Measurements from ENCODE around the gene TFF1. TPM values are rescaled to one million over a fixed set of nuclear protein-coding genes. Genes with fewer than 3 reads are reported as not detected.

The TFF1 gene
- total RNA-seq, 1 donor from 2014 or later = not detected

DNA sequence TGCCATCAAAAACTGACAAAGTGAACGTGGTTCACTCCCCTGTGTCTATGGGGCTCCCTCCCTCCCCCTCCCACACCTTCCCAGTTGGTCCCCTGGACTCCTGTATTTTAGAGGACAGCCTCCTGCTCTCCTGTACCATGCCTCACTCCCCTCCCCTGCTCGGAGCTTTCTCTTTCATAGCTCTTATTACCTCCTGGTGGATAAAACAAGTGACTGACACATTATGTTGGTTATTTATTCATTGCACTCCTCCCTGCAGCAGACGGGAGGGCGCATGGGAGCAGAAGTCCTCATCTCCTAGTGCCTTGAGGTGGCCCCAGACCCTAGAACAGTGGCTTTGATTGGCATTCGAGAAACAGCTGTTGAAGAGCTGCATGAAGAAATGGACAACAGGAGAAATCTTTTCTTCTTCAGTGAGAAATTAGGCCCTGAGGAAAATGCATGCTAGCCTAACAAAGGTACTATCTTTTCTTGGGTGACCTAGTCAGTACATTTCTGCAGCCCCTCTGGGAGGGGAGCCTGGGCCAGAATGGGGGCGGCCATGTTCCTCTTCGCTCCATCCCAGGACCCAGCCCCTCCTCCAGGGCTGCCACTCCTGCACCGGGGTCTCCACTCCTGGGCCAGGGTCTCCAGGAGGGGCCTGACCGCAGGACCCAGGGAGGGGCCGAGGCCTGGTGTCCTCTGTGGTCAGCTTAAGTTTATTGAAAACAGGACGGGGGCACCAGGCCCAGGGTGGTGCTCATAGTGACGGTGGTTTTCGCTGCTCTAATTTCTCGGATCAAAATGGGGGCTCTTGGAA is 1.2 kb upstream of the TFF1 start:
- DNase-seq (ENCODE audit: extremely low read depth, low read depth, low spot score) = no peak

DNA sequence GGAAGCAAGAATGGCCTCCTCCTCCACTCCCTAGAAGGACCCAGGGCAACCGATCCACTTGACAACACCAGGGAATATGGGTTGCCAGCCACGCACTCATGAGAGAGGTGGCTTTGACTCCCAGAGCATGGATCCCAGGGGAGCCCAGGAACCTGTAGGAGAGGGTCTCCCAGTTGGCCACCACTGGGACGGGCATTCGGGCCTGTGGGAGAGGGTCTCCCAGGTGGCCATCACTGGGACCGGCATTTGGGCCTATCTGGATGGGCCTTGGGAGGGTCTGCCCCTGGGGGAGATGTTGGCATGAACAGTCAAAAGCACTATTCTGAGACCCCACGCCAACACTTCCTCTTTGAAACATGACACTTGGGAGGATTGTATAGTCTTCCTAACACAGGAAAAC is 565 bp downstream of the TFF1 start:
- DNase-seq (ENCODE audit: extremely low read depth, low read depth, low spot score) = no peak

- no peak for DNase-seq (ENCODE audit: extremely low read depth, low read depth, low spot score)
These were observed 1.9 kb downstream of the TFF1 start for GRCh38 chr21:42364304-42364865.

DNA sequence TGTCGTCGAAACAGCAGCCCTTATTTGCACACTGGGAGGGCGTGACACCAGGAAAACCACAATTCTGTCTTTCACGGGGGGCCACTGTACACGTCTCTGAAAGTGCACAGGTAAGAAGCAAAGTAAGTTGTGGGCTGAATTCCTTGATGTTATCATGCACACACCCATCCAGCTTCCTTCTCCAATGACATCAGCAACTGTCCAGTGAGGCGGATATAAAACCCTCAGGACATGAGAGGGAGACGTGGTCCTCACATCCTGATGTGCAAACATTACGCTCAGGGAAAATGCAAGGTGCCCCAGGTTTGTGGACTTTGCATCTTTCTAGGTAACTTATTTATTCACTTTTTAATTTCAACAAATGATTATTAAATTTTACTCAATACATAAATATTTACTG is 3.0 kb downstream of the TFF1 start:
- DNase-seq (ENCODE audit: extremely low read depth, low read depth, low spot score) = no peak

GRCh38 chr21:42362700-42363099 is 3.6 kb downstream of the TFF1 start:
- DNase-seq (ENCODE audit: extremely low read depth, low read depth, low spot score) = no peak

- DNase-seq (ENCODE audit: extremely low read depth, low read depth, low spot score) = no peak
These were observed 4.1 kb downstream of the TFF1 start for GRCh38 chr21:42362198-42362597.

GRCh38 chr21:42361286-42361685 is 5.0 kb downstream of the TFF1 start:
- no peak for DNase-seq (ENCODE audit: extremely low read depth, low read depth, low spot score)

- no peak for DNase-seq (ENCODE audit: extremely low read depth, low read depth, low spot score)
These were observed 6.0 kb downstream of the TFF1 start for GRCh38 chr21:42360317-42360716.

GRCh38 chr21:42358937-42359336 is 7.4 kb downstream of the TFF1 start:
- DNase-seq (ENCODE audit: extremely low read depth, low read depth, low spot score) = no peak

DNA sequence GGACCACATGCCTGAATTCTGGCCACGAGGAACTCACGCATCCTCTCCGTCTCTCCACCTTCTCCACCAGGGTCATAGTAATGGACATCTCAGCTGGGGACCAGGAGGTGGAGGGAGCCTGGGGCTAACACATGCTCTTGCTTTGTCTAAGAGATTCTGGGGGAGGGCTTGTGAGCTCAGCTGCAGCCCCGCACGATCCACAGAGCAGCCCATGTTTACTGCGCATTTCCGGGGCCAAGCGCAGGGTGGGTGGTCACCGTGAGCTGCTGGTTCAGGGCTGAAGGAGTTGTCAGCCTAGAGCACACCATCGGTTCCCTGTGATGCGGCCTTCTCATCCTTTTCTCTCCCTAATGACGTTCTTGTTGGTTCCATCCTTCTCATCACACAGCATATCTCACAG is 8.1 kb downstream of the TFF1 start:
- DNase-seq (ENCODE audit: extremely low read depth, low read depth, low spot score) = no peak

DNA sequence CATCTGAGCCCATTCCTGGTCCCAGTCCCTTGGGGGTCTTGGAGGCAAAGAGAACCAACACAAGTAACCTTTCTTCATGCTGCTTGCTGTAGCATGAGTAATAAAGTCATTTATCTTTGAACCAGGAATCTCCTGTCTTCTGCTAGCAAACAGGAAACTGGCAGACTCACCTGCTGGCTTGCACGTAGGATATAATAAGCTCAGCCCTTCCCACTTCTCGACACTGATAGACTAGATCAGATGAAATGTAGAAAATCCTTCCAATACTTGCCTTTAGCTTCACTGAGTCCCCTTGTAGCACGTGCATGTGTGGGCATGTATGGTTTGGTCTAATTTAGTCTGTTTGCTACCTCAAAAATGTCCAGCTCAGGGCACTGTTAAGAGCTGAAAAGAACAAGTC is 9.0 kb downstream of the TFF1 start:
- DNase-seq (ENCODE audit: extremely low read depth, low read depth, low spot score) = no peak

DNA sequence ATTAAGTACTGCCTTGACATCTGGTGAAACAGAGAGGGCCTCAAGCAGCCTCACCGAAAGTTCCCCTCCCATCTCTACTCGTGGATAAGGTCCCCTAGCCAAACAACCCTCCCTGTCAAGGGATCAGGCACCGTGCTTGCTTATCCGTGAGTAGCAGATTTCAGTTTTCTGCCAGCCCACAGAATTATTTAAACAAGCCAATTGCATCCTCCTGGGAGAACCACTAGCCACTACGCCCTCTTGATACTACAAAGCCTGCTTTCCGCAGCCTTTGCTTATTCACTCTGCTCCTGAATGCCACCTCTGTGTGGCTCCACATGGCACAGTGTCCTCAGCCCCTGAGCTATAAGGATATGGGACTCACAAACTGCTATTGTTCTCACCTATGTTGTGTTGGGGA is 9.7 kb downstream of the TFF1 start:
- no peak for DNase-seq (ENCODE audit: extremely low read depth, low read depth, low spot score)

GRCh38 chr21:42356046-42356445 is 10.3 kb downstream of the TFF1 start:
- no peak for DNase-seq (ENCODE audit: extremely low read depth, low read depth, low spot score)

DNA sequence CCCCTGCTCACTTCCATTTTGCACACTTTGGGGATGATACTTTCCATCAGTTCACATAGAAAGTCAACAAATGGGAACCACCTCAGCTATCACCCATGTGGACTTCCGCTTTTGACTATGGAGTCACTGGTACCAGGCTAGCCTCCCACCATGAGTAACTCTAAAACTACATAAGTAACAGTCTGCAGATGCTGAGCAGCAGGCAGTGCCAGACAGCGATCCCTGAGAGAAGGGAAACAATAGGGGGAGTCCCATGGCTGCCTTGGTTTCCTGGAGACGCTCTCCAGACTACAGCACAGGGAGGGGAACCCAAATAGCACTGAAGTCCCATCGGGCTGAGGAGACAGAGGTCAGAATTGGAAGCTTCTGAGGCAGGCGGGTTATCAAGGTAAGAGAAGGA is 12.7 kb downstream of the TFF1 start:
- no peak for DNase-seq (ENCODE audit: extremely low read depth, low read depth, low spot score)

GRCh38 chr21:42352441-42353095 is 13.8 kb downstream of the TFF1 start:
- DNase-seq (ENCODE audit: extremely low read depth, low read depth, low spot score) = no peak

GRCh38 chr21:42351626-42352440 is 14.5 kb downstream of the TFF1 start:
- DNase-seq (ENCODE audit: extremely low read depth, low read depth, low spot score) = no peak

GRCh38 chr21:42350927-42351426 is 15.4 kb downstream of the TFF1 start, which contains the start of gene TFF2:
TSS of gene TFF2 (minus strand) at chr21:42350994. CDS start at chr21:42350957, 37 bp downstream.
- no peak for DNase-seq (ENCODE audit: extremely low read depth, low read depth, low spot score)

DNA sequence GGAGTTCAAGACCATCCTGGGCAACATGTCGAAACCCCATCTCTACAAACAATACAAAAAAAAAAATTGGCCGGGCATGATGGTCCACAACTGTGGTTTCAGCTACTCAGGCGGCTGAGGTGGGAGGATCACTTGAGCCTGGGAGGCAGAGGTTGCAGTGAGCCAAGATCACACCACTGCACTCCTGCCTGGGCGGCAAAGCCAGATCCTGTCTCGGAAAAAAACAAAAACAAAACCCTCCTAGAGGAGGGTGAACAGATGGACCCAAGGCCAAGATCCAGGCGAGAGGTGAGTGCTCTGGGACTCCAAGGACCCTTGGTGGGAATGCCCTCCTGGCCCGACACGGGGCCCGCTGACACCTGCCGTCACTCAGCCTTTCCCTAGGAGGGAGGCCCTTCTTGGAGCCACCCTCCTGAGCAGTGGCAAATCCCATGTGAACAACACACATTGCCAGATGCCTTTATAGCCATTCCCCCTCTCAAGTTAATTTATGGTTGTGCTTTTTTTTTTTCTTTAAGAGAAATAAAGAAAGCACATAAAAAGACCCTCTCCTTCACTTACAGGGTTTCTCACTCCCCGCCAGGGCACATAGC is 15.9 kb downstream of the TFF1 start:
- no peak for DNase-seq (ENCODE audit: extremely low read depth, low read depth, low spot score)

- no peak for DNase-seq (ENCODE audit: extremely low read depth, low read depth, low spot score)
These were observed 16.7 kb downstream of the TFF1 start for GRCh38 chr21:42349420-42350317.

- DNase-seq (ENCODE audit: extremely low read depth, low read depth, low spot score) = no peak
These were observed 17.6 kb downstream of the TFF1 start for GRCh38 chr21:42348762-42349161.

Data from glomerular endothelial cell (primary cell).